Stimulated activated CD8-positive, alpha-beta memory T cell treated with anti-CD3 and anti-CD28 coated beads, Interleukin-4, amount 100 ng/mL, for 24 hours (primary cell): ENCODE data around the gene RPP14.

Source experiments
- DNase-seq: peaks from one replicate; pipeline ENCODE4 v3.0.0-alpha.2; 2020; ENCODE audit warnings: low read depth

The RPP14 gene

DNA sequence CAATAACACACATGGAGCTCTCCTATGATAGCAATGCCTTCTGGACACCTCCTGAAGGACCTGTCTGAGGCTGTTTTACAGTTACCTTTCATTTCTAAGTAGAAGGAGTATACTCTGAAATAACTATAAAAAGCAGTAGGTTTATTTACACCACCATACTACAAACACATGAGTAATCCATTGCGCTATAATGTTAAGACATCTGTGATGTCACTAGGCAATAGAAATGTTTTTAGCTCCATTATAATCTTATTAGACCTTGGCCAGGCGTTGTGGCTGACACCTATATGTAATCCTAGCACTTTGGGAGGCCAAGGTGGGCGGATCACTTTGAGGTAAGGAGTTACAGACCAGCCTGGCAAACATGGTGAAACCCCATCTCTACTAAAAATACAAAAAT is 51.4 kb downstream of the RPP14 start:
- no peak for DNase-seq

- no peak for DNase-seq
These were observed 52.0 kb downstream of the RPP14 start for GRCh38 chr3:58358092-58358491.

- DNase-seq = no peak
These were observed 52.8 kb downstream of the RPP14 start for GRCh38 chr3:58358808-58359207.

- DNase-seq = no peak
These were observed 53.6 kb downstream of the RPP14 start for GRCh38 chr3:58359621-58360020.

DNA sequence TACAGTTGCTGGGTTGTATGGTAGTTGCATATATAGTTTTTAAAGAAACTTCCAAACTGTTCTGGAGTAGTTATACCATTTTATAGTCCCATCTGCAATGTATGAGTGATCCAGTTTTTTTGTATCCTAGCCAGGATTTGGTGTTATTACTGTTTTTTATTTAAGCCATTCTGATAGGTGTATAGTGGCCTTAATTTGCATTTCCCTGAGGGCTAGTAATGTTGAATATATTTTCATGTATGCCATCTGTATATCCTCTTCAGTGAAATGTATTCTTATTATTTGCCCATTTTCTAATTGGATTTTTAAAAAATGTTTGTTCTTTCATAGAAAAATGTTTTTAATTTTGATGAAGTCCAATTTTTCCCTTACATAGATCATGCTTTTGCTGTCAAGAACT is 55.8 kb downstream of the RPP14 start:
- DNase-seq = no peak

GRCh38 chr3:58366699-58367098 is 60.7 kb downstream of the RPP14 start:
- DNase-seq = no peak

- no peak for DNase-seq
These were observed 63.0 kb downstream of the RPP14 start for GRCh38 chr3:58369038-58369437.
